Vagina (tissue), 2 donors: Measurements from ENCODE around the gene WDFY1. TPM values are rescaled to one million over a fixed set of nuclear protein-coding genes. Genes with fewer than 3 reads are reported as not detected.

Source experiments
- DNase-seq, 2 donors: peaks; one replicate each; pipeline ENCODE4 v3.0.0-alpha.2; 2017; ENCODE audit errors: extremely low spot score in 2 of 2
- H3K27ac ChIP-seq: fragments of 200-600 bp; sonication (generic); one replicate; pipeline ENCODE4 v1.5.1; 2019
- H3K27me3 ChIP-seq: fragments of 200-600 bp; sonication (generic); one replicate; pipeline ENCODE4 v1.5.1; 2019
- H3K36me3 ChIP-seq, 2 donors: fragments of 200-600 bp; sonication (generic); one replicate each; pipeline ENCODE4 v1.5.1; 2017 to 2019
- H3K4me1 ChIP-seq: fragments of 200-600 bp; sonication (generic); one replicate; pipeline ENCODE4 v1.5.1; 2019
- H3K4me3 ChIP-seq, 2 donors: fragments of 200-600 bp; sonication (generic); 1 replicate in 1 of 2; 2 replicates in 1 of 2; pipeline ENCODE4 v1.5.1; 2016 to 2019
- H3K9me3 ChIP-seq: fragments of 200-600 bp; sonication (generic); one replicate; pipeline ENCODE4 v1.5.1; 2019
- CTCF ChIP-seq, 3 experiments: fragments of 450-650 bp in 2 of 3; fragments of 200-600 bp in 1 of 3; sonication (generic) in 1 of 3; IDR thresholded peaks; one replicate each; pipeline ENCODE4 v1.5.1; 2017 to 2019; ENCODE audit warnings: antibody characterized with exemption in 3 of 3, mild to moderate bottlenecking in 2 of 3, moderate library complexity in 2 of 3
- POLR2A ChIP-seq, 2 donors: fragments of 450-650 bp; IDR thresholded peaks; one replicate each; pipeline ENCODE4 v1.6.1; 2017; ENCODE audit warnings: antibody characterized with exemption in 2 of 2, mild to moderate bottlenecking in 2 of 2, moderate library complexity in 2 of 2
- POLR2AphosphoS5 ChIP-seq, 2 donors: sonication (generic); formaldehyde crosslinking; IDR thresholded peaks; one replicate each; pipeline ENCODE4 v1.9.0; 2017; ENCODE audit warnings: antibody characterized with exemption in 2 of 2, mild to moderate bottlenecking in 2 of 2, low read depth in 1 of 2; ENCODE audit not compliant: insufficient read depth in 1 of 2
- intact Hi-C: fragments of 100-400 bp; cut with DNase I; formaldehyde crosslinking; loops from one replicate; pipeline ENCODE4 v1.15.1; 2023
- total RNA-seq: library from RNA; depleted of rRNA; stranded (reverse); fragments of >200 nt; gene quantifications from one replicate; pipeline ENCODE4 v1.2.3, GENCODE V29; 2016

The WDFY1 gene, protein sequence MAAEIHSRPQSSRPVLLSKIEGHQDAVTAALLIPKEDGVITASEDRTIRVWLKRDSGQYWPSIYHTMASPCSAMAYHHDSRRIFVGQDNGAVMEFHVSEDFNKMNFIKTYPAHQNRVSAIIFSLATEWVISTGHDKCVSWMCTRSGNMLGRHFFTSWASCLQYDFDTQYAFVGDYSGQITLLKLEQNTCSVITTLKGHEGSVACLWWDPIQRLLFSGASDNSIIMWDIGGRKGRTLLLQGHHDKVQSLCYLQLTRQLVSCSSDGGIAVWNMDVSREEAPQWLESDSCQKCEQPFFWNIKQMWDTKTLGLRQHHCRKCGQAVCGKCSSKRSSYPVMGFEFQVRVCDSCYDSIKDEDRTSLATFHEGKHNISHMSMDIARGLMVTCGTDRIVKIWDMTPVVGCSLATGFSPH
- total RNA-seq = 44.2 TPM

GRCh38 chr2:223944703-223945531 lies at the start of gene WDFY1:
Gene WDFY1, minus strand, starts transcription at chr2:223945335. Its CDS starts 51 bp downstream, at chr2:223945284.
- H3K4me3 ChIP-seq = peak within 1 kb of the TSS; percentile 95 to 98
- peak within 1 kb of the TSS; percentile 96 for H3K27ac ChIP-seq
- no peaks in the 10 kb centered on the region for H3K36me3 ChIP-seq
- peaks cover 41% of the 10 kb centered on the region for H3K4me1 ChIP-seq
- DNase-seq = no peak
- no peak for TF ChIP-seq CTCF (IDR thresholded peaks at IDR 0.05)
- TF ChIP-seq POLR2AphosphoS5 (IDR thresholded peaks at IDR 0.05; ENCODE audit: insufficient read depth in 1 of 2, low read depth in 1 of 2) = peak in 1 of 2 donors; percentile 81
- TF ChIP-seq POLR2A (IDR thresholded peaks at IDR 0.05) = peak in 1 of 2 donors; percentile 78
- intact Hi-C loops = no loop called here
- no peaks in the 10 kb centered on the region for H3K9me3 ChIP-seq
- no peaks in the 10 kb centered on the region for H3K27me3 ChIP-seq

DNA sequence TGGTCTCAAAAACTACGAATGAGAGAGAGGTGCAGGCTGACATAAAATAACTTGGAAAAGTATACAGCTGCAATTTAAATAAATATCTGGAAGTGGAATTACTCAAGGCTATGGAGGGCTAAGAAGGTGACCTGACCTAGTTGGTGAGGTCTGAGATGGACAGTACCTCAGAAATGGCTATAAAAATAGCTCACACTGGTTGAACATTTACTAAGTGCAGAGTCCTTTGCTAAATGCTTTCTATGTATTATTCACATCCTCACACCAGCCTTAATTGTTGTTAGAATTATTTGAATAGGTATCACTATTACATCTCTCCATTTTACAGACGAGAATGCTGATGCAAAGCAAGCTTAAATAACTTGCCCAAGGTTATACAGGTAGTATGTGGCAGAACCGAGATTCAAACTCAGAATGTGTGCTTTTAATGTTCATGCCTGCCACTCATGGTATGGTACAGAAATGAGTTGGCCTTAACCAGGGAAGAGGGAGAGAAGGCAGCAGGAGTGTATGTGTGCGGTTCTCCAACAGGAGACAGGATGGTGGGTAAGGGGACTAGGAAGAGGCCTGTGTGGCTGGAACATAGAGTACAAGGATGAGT lies 49.5 kb upstream of the WDFY1 start:
- peaks cover 0 to 7% of the 10 kb centered on the region in 2 donors for H3K36me3 ChIP-seq
- intact Hi-C loops = no loop called here
- H3K4me3 ChIP-seq = no peak overlapping the region
- H3K27ac ChIP-seq = no peak overlapping the region
- TF ChIP-seq POLR2A (IDR thresholded peaks at IDR 0.05) = no peak
- no peak for TF ChIP-seq POLR2AphosphoS5 (IDR thresholded peaks at IDR 0.05; ENCODE audit: insufficient read depth in 1 of 2, low read depth in 1 of 2)
- TF ChIP-seq CTCF (IDR thresholded peaks at IDR 0.05) = no peak
- no peak for DNase-seq
- no peaks in the 10 kb centered on the region for H3K9me3 ChIP-seq
- no peaks in the 10 kb centered on the region for H3K27me3 ChIP-seq
- H3K4me1 ChIP-seq = no peaks in the 10 kb centered on the region

DNA sequence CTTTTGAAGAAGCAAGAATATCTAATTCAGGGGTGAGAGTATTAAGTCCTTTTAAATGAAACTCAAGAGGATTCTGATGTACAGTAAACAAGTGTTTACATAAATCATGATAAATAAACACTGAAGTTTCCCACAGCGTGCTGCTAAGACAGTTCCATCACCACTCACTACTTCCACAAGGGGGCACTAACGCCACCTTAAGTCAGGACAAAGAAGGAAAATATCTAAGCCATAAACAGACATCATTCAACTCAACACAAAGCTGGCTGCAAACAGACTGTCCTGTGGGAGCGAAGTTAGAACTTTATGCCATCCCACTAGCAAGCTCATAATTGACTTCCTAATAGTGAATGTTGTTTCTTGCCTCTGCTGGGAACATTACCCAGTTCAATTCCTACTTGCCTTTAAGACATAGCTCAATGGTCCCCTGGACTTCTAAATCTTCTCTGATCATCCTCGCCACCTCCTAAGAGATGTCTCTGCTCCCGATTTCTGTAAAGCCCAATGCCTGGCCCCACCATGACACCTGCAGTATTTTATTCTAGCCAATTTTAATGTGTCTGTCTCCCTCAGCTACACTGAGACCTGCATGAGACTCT lies 48.6 kb upstream of the WDFY1 start:
- Histone ChIP-seq H3K27ac (no peak overlapping the region), H3K27me3 (no peaks in the 10 kb centered on the region), H3K36me3 (peaks cover 0 to 7% of the 10 kb centered on the region in 2 donors), H3K4me3 (no peak overlapping the region), H3K9me3 (no peaks in the 10 kb centered on the region), H3K4me1 (no peaks in the 10 kb centered on the region)
- TF ChIP-seq POLR2AphosphoS5 (IDR thresholded peaks at IDR 0.05; ENCODE audit: insufficient read depth in 1 of 2, low read depth in 1 of 2) (no peak), CTCF (IDR thresholded peaks at IDR 0.05) (peak; percentile 62 to 78 (median 73))
- intact Hi-C loops = loop anchor here (2.0 kb wide), 1 partner anchor 291 kb away; no protein-coding TSS in a partner anchor
- no peak for DNase-seq

DNA sequence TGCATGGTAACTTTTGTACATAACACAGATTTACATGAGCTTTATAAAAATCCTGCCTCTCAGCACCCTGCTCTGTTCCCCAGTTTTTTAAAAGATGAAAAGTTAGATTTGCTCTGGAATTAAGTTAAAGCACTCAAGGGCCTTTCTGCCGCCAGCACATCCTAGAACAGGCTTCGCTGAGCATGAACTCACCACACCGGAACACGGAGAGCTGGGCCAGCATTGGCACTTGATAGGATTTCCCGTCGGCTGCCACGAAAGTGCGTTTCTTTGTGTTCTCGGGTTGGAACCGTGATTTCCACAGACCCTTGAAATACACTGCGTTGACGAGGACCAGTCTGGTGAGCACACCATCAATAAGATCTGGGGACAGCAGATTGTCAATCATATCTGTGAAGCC lies 46.5 kb upstream of the WDFY1 start:
- Histone ChIP-seq H3K27me3 (no peaks in the 10 kb centered on the region), H3K4me3 (no peak overlapping the region), H3K27ac (no peak overlapping the region), H3K4me1 (no peaks in the 10 kb centered on the region), H3K36me3 (no peaks in the 10 kb centered on the region), H3K9me3 (no peaks in the 10 kb centered on the region)
- intact Hi-C loops = loop anchor here (2.0 kb wide), 1 partner anchor 293 kb away; no protein-coding TSS in a partner anchor
- TF ChIP-seq CTCF (IDR thresholded peaks at IDR 0.05) (no peak), POLR2A (IDR thresholded peaks at IDR 0.05) (no peak), POLR2AphosphoS5 (IDR thresholded peaks at IDR 0.05; ENCODE audit: insufficient read depth in 1 of 2, low read depth in 1 of 2) (no peak)
- no peak for DNase-seq
